ENCODE results near the gene LMBR1.
"Not testable (repeated sequence)": the region's sequence is repeated elsewhere in the genome, so short reads cannot be mapped to it uniquely, and the experiment has no call there.

Gene LMBR1

DNA sequence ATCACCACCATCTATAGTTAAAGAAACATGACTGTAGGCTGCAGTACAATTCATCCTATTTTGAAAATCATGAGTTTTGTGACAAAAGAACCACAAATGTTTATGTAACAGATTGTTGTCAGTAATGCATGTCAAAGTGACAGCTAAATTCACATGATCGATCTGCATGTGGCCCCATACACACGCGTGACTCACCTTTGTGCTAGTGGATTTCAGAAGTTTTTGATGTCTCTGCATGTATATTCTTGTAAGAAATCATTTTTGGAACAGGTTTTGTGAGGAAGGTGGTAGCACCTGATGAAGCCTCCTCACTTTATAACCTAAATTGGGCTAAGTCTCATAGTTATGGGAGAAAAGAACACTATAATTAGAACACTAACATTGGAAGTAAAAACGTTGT, 235.3 kb downstream of the LMBR1 start:
- no peak for DNase-seq (ENCODE audit: low read depth in 2 of 2)

DNA sequence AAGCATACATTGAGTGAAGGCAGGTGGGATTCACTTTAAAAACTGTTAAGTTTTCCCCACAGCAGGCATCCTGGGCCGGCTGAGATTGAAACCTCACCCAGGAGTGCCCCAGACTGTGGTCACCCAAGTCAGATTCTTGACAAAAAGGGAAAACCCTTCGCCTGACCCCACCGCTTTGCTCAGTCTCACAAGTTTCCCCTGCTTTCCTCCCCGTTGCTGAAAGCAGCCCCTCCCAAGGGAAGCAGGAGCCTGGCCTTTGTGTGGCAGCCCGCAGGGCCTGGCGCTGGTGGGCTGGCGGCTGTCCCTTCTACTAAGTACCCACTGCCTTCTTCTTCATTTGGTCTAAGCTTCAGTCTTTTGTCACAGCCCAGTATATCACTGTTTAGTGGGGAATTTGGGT, 236.4 kb downstream of the LMBR1 start:
- DNase-seq (ENCODE audit: low read depth in 2 of 2) = no peak

DNA sequence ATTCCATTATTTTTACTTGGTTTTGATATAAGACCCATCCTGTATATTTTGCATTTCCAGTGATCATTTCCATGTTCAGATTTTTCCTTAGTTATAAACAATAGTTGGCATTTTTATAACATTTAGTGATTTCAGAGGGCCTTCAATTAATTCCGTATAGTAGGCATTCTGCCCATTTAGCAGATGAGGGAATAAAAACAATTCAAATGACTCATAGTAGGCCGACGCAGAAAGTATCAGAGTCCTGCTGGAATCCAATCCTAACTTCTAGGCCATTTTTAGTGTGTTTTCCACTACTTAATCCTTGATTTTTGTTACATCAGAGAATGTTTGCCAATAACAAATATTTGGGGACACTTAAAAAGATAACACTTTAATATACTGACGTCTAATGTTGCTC, 237.0 kb downstream of the LMBR1 start:
- no peak for DNase-seq (ENCODE audit: low read depth in 2 of 2)

DNA sequence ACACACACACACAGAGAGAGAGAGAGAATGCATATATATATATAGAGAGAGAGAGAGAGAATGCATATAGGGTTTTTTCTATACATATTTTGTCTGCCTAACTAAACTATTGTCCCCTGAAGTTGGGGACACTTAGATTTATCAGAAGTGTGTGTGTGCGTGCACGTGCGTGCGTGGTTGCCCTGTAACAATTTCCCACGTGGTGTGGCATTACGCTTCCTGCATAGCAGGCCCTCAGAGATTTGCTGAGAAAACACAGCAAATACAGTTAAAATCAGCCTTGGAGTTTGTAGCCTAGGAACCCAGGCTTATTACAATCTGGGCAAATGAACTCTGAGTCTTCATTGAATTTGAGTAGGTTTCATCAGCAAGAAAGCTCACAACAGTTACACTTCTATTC, 237.7 kb downstream of the LMBR1 start:
- no peak for DNase-seq (ENCODE audit: low read depth in 2 of 2)

DNA sequence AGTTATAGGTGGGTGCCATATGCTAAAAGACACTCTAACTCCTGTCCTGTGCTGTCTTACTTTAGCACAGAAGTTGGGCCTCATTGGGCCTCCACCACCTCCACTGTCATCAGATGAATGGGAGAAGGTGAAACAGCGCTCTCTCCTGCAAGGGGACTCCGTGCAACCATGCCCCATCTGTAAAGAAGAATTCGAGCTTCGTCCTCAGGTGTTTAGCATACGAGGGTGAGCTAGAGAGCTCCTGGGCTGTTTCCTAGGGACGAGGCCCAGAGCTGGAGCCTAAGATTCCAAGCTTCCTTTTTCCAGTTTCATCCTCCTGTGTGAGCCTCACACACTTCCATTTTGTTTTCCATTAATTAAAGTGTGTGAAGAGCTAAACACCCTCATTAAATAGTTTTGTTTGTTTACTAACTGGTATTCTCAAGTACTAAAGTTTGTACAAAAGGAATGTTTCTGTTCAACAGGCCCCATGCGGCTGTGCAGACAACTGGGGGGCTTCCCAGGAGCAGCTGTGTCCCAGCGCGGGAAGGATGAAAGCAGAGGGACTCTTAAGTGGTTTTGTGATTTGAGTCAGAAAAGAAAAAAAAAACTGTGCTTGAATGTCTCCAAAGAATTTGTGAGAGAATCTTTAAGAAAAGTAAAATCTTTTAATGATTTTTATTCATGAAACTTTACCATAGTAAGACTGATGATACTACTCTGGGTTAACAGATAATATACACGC, 238.3 kb downstream of the LMBR1 start:
- no peak for DNase-seq (ENCODE audit: low read depth in 2 of 2)

DNA sequence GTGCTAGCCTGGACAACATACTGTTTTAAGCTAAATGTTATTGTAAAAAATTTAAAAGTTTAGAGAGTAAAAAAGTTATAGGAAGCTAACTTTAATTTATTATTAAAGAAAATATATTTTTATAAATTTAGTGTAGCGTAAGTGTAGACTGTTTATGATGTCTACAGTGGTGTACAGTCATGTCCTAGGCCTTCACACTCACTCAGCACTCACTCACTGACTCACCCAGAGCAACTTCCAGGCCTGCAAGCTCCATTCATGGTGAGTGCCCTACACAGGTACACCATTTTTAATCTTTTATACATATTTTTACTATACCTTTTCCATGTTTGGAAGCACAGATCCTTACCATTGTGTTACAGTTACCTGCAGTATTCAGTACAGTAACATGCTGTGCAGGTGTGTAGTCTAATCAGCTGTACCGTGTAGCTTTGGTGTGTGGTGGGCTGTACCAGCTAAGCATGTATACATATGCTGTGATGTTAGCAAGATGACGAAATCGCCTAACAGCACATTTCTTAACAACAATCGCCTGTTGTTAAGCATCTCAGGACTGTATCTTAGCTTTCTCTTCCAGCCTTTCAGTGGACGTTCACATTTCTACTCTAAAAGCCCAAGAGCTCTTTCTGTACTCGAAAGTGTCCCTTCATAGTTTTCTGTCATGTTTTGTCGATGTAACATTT, 240.0 kb downstream of the LMBR1 start:
- DNase-seq (ENCODE audit: low read depth in 2 of 2) = no peak

DNA sequence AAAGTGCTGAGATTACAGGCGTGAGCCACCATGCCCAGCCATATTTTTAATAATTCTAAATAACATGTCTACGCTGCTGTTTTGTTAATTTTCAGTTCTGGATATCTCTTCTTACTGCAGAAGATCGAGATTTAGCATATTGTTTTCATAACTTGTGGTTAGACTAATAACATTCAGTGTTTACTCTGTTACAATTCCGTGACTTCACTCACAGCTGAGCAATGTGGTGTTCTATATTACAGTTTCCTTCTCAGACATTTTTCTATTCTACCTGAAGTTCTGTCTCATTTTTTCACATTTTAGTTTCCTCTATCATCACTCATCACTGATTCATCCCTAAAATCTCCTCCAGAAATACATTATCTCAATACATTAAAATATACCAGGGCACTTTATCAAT, 241.5 kb downstream of the LMBR1 start:
- DNase-seq (ENCODE audit: low read depth in 2 of 2) = no peak

DNA sequence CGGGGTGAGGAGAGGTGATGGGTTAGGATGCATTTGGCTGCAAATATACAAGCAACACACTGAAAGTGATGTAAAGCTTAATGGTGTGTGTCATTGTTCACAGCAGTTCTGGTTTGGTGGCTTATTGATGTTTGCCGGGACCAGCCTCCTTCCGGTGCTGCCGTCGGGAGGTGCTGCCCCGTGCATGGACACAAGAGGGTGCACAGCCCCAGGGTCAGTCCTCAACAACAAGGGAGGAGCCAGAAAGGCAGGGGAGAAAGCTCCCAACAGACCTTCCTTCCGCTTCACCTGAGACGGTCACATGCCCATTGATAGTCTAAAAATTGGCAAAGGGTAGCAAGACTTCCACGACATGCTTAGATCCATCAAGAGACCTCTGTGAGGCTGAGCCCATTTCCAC, 242.9 kb downstream of the LMBR1 start:
- DNase-seq (ENCODE audit: low read depth in 2 of 2) = no peak

DNA sequence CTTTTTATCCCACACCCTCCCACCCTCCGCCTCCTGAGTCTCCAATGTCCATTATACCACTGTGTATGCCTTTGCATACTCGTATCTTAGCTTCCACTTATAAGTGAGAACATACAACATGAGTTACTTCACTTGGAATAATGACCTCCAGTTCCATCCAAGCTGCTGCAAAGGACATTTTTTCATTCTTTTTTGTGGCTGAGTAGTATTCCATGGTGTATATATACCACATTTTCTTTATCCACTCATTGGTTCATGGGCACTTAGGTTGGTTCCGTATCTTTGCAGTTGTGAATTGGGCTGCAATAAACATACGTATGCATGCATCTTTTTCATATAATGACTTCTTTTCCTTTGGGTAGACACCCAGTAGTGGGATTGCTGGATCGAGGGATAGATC, 245.7 kb downstream of the LMBR1 start:
- not testable (repeated sequence) for DNase-seq (ENCODE audit: low read depth in 2 of 2)

DNA sequence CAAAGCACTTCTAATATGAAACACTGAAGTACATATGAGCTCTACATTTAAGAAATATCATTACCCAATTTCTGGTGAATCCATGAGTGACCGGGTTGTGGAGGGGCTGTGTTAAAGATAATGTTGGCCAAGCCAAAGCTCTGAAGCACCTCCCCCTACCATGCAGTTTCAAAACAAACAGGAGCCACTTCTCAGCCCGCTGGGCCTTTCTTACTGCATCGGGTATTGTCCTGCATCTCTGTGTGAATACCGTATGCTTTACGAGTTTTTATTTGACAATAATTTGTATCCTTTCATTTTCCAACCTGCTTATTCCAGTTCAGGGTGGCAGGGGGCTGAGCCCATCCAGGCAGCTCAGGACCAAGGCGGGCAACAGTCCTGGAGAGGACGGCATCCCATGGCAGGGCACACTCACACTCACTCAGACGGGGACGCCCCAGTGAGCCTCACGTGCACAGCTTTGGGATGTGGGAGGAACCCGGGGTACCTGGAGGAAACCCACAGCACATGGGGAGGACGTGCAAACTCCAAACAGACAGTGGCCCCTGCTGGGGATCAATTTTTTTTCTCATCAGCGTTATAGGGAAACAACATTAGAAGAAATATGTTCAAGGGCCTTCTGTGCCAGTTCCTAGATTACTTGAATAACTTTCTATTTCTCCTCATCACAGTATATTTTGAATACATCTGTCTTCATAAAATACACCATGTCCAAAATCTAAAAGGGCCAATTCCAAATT, 250.5 kb downstream of the LMBR1 start:
- DNase-seq (ENCODE audit: low read depth in 2 of 2) = no peak

DNA sequence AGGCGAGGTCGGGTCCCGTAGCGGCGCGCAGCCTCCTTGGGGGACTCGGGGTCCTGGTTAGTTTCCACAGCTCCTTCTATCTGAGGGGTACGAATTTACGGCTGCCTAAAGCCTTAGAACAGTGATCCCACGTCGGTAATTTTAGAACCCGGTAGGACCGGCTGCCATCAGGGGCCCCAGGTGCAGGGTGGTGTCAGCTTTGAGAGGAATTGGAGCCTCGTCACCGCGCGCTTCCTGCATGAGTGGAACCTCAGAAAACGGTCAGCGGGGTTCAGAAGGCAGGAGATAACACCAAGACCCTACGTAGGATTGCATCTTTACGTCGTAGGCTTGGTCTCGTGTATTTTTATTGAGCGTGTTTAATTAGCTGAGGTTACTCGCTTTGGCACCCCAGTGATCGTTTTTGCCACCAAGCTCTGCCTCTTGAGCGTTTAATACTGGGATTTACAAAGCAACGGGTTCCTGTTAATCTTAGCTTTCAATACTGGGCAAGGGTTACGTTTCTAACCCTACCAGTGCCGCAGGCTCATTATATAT, 252.0 kb downstream of the LMBR1 start:
- DNase-seq (ENCODE audit: low read depth in 2 of 2) = peak; percentile 55 to 56

DNA sequence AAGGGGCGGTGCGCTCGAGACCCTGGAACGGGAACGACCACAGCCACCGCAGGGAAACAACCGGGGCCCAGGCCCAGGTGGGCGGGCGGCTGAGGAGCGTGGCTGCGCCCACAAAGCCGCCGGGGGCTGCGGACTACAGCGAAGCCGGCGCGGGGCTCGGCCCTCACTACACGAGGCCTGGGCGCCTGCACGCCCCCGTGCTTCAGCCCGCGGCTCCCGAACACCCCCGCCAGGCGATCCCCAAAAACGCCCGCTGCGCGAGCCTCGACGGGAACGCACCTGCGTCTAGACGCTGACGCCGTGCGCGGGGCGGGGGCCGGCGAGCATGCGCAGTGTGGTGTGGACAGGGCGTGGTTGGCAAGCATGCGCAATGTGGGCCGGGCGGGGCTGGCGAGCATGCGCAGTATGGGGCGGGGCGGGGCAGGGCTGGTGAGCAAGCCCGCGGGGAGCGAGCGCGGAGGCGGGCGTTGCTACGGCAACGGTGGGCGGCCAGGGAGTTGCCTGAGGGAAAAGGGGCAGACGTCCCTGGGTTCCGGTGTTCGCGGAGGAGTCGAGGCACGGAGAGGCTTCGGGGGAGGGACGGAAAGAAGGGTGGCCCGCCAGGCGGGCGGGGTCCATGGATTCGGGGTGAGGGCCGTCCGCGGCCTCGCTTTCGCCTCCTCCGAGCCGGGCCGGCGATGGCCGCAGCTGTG, 252.6 kb downstream of the LMBR1 start, which contains the start of gene RNF32:
TSS of gene RNF32 (plus strand) at position 518 of the 692 bp plus-strand sequence. CDS start 3,104 bp downstream, outside the sequence.
- DNase-seq (ENCODE audit: low read depth in 2 of 2) = peak; percentile 98 to 99

DNA sequence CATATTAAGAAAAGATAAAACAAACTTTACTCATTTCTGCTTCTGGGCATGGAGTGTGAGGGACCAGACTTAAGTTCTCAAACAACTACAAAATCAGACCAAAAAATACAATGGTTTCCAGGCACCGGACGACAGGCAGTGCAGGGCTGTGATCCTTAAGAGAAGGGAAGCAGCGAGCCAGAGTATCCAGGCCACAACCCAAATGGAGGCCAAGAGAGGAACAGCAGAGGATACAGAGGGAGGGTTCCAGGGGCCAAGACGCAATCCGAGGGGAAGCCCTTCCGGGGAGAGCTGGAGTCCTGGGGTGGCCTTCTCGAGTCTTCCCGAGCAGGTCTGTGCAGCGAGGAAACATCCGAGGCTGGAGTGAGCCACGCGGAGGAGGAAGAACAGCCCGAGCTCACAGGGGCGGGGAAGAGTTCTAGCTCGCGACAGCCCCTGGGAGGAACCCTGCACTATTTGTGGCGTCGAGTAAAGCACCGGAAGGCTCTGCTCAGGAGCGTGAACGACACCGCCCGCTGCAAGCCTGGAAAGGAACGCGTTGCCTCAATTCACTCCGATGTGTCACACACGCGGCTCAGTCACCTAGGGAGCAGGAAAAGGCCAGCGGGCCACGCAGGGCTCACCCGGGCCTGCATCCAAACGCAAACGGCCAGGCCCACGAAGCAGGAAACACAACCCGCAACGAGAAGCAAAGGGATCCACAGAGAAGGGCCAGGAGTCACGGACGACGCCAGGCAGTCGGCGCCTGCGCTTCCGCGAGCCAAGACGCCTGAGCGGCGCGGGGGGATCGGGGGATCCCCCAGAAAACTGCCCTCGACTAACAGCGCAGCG, 253.3 kb downstream of the LMBR1 start:
- no peak for DNase-seq (ENCODE audit: low read depth in 2 of 2)

DNA sequence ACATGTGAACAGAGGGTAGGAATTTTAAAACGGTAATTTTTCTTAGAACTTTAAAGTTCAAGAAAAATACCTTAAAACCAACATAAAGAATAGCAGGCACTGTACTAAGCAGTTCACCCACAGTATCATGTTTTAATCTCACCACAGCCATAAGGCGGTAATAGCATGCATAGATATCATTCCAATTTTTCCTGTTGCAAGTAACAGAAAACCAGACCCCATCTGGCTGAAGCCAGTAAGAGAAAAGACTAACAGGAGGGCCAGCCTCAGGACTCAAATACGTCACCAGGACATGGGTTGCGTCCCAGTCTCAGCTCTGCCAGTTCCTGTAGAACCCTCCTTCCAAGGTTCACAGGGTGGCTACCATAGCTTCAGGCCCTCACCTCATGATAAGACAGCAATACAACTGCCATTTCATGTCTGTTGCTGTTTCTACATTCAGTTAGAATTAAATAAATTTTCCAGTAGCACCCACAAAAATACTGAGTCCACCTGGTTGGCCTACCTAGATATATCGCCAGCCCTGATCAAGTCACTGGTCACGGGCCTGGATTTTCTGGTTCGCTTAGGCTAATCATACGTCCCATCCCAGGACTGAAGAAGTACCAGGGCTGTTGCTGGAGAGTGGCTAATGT, 254.4 kb downstream of the LMBR1 start:
- no peak for DNase-seq (ENCODE audit: low read depth in 2 of 2)

DNA sequence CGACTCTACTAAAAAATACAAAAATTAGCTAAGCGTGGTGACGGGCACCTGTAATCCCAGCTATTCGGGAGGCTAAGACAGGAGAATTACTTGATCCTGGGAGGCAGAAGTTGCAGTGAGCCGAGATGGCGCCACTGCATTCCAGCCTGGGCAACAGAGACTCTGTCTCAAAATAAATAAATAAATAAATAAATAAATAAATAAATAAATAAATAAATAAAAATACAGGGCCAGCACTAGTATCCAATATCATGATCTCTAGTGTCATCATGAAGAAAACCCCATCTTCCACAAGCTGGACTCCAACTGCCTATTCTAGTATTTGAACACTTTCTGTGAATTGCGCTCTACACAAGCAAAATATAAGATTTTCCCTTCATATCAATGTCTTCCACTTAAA, 255.9 kb downstream of the LMBR1 start:
- DNase-seq (ENCODE audit: low read depth in 2 of 2) = not testable (repeated sequence)

DNA sequence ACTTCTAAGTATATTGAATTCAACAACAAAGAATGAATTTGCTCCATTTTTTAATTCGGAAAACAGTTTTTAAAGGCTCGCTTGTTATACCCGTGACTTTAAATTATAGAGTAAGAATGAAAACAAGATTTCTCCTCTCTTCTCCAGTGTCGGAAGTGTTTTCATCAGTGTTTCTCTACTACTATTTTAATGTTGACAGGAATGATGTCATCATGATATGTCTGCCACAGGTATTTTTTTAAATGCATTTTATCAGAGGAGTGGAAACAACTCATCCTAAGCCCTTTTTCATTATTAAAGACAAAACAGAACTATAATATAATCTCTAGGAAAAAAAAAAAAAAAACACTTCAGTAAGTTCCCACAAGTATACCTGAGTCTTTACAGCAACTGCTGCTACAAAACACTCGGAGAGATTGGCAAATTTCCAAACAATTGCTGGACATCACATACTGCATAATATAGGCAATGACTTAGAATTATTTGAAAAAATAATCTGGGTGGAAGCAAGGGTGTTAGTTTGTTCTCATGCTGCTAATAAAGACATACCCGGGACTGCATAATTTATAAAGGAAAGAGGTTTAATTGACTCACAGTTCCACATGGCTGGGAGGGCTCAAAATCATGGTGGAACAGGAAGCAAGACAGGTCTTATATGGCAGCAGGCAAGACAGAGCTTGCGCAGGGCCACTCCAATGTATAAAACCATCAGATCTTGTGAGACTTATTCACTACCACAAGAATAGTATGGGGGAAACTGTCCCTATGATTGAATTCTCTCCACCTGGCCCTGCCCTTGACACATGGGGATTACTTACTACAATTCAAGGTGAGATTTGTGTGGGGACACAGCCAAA, 257.2 kb downstream of the LMBR1 start:
- no peak for DNase-seq (ENCODE audit: low read depth in 2 of 2)

DNA sequence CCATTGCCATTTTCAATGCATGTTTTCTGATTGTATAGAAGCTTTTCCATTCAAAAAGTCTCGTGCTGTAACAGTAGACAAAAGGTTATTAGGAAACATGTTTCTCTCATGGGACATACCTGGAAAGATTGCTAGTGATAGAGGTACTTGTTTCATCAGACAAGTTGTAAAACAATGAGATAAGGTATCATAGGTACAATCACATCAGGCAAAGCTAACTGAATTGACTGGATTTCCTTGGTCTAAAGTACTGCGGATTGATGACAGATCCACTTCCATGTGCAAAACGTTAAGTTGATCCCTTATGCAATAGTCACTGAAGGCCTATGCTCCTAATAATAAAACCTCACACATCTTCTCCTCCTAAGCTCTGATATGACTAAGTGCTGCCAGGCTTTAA, 258.9 kb downstream of the LMBR1 start:
- DNase-seq (ENCODE audit: low read depth in 2 of 2) = no peak

DNA sequence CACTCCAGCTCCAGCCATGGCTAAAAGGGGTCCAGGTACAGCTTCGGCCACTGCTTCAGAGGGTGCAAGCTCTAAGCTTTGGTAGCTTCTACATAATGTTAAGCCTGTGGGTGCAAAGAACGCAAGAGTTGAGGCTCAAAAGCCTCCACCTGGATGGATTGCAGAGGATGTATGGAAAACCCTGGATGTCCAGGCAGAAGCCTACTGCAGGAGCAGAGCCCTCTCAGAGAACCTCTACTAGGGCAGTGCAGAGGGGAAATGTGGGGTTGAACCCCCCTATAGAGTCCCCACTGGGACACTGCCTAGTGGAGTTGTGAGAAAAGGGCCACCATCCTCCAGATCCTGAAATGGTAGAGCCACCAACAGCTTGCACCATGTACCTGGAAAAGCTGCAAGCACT, 263.1 kb downstream of the LMBR1 start:
- DNase-seq (ENCODE audit: low read depth in 2 of 2) = no peak

DNA sequence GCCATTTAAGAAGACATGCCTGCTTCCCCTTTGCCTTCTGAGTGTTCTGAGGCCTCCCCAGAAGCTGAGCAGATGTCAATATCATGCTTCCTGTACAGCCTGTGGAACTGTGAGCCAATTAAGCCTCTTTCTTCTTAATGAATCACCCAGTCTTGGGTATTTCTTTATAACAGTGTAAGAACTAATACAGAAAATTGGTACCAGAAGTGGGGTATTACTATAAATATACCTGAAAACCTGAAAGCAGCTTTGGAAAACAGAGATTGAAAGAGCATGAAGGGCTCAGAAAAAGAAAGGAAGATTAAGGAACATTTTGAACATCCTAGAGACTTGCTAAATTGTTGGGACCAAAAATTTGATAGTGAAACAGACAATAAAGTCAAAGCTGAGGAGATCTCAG, 264.4 kb downstream of the LMBR1 start:
- no peak for DNase-seq (ENCODE audit: low read depth in 2 of 2)
